Measurements from ENCODE around the gene METTL24. TPM values are rescaled to one million over a fixed set of nuclear protein-coding genes. Genes with fewer than 3 reads are reported as not detected.
"Not testable (repeated sequence)": the region's sequence is repeated elsewhere in the genome, so short reads cannot be mapped to it uniquely, and the experiment has no call there.

METTL24 gene
- total RNA-seq, 2 donors from 2014 or later = 12.0 to 17.2 TPM

DNA sequence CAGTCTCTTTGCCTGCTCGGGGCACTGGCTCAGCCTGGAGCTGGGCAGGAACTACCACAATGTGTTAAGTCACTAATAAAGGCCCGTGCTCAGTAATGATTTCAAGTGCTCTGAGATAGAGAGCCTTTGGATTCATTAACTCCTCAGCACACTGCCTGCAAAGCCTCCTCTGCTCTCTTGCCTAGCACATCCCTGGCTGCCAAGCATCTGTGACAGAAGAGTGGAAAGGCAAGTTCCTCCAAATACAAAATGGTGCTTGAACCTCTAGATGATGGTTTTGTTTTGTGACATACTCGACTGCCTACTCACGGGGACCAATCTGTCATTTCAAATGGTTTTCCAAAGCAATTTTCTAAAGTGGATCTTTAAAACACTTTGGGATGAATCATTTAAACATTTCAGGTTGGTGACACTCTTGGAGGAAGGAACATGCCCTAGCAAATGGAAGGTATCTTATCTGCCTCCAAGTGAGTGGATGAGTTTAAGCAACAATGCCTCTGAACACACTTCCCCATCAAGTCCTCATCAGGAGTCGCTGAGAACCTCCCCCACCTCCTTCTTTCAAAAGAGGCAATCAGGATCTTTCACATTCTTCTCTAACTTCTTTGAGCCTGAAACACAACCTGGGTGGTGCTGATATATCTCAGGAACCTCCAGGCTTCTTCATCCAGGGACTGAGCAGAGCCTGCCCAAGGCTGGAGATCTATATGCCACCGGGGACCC lies 35.8 kb downstream of the METTL24 start:
- DNase-seq (ENCODE audit: low spot score) = no peak
- intact Hi-C loops (cut with DNase I) = no loop called here

DNA sequence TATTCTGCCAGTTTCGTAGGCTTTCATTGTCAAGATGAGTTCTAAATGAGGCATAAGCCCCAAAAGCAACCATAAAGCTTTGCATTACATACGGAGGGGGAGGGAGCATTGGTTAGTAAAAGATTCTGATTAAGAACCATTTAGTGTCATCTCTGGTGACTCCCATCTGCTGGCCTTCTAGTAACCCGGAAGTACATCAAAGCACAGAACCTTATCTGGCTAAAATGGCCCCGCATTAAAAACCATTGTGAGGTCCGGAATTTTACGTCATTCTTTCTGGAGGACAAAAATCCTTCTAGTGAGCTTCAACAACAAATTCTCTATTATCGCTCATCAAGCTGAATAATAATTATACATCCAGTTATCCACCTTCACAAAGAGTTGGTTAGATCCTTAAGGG lies 37.8 kb downstream of the METTL24 start:
- intact Hi-C loops (cut with DNase I) = no loop called here

DNA sequence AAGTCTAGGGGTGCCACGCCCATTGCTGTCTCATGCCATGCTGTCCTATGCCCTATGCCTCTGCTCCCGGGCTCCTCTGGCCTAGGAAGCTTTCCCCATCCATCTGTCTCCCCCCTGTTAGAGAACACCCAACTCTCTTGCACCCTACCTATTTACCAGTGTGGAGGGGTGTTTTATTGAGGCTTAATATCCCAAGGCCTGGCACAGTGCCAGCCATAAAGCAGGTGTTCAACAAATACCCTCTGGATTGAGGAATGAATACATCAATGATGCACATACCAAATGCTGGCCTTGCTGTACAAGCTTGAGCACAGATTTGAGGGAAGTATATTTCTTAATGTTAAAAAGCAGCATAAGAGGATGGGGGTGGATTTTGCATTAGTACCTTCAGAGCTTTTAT lies 38.3 kb downstream of the METTL24 start:
- intact Hi-C loops (cut with DNase I) = no loop called here
- no peak for DNase-seq (ENCODE audit: low spot score)

More for the DNA sequence above, 37.8 kb downstream of the METTL24 start:
- no peak for DNase-seq (ENCODE audit: low spot score)

DNA sequence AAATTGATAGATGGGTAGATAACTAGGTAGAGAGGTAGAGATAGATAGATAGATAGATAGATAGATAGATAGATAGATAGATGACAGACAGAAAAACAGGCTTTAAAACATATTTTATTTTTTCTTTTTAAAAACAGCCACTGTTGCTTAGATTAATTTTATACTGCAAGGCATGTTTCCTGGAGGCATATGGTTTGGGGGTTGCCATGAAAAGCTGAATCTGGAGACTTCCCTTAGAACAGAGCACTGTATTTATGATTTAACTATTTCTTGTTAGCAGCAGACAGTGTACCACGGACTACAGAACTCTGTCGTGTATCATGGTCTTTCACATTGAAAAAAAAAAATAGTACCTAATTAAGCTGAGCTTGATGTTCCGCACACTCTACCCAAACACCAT lies 38.8 kb downstream of the METTL24 start:
- DNase-seq (ENCODE audit: low spot score) = no peak
- intact Hi-C loops (cut with DNase I) = no loop called here

DNA sequence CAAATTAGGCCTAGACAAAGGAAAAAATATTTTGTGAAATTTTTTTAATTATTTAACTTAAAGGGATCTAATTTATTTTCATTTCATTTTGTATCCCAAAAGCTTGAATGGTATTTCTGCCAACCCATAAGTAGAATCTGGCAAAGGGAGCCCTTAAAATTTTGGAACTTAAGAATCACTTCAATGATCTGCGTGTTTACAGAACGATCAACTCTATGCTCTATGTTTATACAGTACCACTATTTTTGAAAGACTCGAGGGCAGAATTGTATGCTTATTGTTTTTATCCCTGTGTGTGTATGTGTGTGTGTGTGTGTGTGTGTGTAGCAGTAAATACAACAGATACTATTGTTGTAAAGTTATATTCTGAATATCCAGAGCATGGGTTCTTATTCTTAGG lies 39.2 kb downstream of the METTL24 start:
- no peak for DNase-seq (ENCODE audit: low spot score)
- intact Hi-C loops (cut with DNase I) = no loop called here

DNA sequence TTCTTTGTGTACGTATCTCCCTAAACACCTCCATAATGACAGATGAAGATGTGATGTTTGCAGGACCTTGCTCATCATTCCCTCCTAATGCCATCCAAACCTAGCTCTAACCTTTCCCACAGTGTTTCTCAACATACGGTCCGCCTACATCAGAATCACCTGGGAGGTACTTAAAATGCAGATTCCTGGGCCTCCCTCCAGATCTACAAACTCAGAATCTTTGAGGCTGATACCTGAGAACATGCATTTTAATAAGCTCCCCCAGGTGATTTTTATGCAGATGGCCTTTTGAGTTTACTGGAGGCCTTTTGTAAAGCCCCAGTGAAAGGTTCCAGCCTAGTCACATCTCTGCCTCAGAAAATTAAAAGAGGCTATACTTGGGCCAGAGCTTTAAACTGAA lies 40.5 kb downstream of the METTL24 start:
- DNase-seq (ENCODE audit: low spot score) = no peak
- intact Hi-C loops (cut with DNase I) = no loop called here

DNA sequence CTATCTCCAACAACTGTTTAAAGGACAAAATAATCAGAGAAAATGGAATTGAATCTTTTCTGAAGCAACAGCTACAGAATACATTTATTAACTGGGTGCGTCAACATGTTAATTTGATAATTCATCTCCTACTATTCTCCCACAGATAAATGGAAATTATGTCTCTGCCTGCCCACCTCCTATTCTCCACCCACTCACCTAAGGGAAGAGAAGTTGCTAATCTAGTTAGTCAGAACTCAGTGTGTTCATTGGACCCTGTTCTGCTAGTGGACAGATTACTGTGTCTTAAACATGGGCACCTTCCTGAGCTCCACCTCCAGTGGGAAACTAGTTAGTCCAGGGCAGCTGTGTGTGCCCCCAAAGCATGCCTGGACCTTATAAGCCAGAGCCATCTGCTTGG lies 41.0 kb downstream of the METTL24 start:
- no peak for DNase-seq (ENCODE audit: low spot score)
- intact Hi-C loops (cut with DNase I) = no loop called here

DNA sequence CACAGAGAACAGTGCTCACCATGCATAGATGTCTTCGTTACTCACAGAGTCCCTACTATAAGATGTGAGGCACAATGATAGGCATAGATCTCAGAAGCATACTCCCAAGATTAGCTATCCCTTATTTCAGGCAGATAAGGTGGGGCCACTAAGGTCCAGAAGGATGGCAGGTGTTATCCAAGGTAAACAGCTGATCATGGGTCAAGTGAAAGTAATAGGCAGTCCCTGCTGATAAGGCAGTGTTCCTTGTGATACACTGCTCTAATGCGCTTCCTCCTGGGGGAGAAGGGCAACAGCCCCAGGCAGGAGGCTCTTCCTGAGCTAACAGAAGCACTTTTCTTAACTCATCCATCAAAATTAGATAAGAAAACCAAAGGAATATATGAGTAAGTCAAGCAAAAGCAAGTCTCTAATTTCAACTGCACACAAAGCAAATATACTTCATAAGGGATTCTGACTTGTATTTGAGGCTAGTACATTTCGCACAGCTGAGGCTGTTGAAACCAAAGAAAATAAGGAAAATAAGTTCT lies 42.2 kb downstream of the METTL24 start:
- intact Hi-C loops (cut with DNase I) = loop anchor here in 1 of 2 donors (1.0 kb wide), 1 partner anchor 48 kb away; no protein-coding TSS in a partner anchor
- DNase-seq (ENCODE audit: low spot score) = no peak

DNA sequence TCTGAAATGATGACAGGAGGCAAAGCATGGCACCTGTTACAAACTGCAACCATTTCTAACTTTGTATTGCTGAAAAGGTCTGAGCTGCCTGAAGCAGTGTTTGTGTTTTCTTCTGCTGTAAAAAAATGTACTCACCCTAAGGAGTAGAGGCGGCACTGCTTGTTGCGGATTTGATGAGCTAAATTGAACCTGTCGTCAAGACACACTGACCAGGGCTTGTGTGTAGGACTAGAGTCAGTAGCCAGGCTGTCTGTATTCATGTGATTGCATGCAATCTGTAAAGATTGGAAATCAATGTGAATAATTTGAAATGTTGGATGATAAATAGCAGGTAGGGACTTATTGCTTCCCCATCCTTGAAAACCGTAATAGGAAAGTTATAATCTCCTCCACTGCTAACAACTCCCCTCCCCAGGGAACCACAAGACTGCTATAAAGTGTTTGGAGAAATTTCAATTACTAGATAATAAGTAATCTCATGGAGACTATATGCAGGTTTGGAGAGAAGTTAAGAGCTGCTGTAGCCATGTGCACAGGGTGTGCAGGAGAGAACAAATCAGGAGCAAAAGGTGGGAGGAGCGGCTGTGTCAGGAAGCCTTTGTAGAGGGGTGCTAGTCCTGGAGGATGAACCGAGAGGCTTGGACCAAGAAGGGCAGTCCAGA lies 42.8 kb downstream of the METTL24 start:
- intact Hi-C loops (cut with DNase I) = no loop called here
- no peak for DNase-seq (ENCODE audit: low spot score)

DNA sequence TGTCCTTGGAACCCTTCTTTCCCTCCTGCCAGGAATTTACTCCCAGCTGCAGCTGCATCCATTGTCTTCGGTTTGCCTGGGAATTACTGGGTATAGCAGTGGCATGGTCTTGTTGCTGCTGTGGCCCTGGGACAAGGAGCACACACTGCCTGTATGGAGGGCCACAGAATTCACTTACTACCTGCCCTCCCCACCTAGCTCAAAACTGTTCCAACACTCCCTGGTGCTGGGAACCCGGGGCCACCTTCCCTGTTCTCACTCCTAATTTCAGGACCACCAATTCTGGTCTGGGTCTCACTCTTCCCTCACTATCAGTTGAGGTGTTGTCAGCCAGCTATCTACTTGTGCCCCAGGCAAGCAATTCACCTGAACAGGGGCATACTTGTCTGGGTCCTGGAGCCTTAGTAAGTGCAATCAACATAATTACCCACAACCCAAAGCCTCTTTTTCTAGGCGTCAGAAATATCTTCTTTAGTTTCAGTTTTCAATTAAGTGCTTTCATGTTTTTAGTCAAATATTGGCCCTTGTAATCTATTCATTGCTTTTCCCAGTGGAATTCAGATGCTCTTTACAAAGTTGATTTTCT lies 47.2 kb downstream of the METTL24 start:
- intact Hi-C loops (cut with DNase I) = no loop called here
- no peak for DNase-seq (ENCODE audit: low spot score)

DNA sequence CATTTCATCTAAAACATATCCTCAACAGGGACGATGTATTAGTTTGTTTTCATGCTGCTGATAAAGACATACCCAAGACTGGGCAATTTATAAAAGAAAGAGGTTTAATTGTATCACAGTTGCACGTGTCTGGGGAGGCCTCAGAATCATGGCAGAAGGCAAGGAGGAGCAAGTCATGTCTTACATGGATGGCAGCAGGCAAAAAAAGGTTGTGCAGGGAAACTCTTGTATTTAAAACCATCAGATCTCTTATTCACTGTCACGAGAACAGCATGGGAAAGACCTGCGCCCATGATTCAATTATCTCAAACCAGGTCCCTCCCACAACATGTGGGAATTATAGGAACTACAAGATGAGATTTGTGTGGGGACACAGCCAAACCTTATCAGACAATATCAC lies 48.7 kb downstream of the METTL24 start:
- intact Hi-C loops (cut with DNase I); DNase-seq (ENCODE audit: low spot score): not testable (repeated sequence)

DNA sequence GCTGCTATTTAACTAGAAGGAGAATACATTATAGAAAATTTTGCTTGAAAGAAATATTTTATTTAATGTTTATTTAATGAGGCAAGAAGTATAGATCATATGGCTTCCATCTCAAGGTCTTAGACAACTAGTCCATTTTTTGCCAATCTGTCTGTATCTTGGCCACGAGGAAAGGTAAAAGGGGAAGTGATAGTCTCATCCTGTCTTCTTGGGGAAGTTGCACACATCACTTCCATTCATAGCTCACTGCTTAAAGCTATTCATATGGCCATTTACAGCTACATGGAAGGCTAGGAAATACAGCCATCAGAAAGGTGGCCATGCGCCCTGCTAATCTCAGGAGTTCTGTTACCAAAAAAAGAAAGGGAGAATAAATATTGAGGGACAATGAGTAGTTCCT lies 50.8 kb downstream of the METTL24 start:
- DNase-seq (ENCODE audit: low spot score) = no peak
- intact Hi-C loops (cut with DNase I) = no loop called here

DNA sequence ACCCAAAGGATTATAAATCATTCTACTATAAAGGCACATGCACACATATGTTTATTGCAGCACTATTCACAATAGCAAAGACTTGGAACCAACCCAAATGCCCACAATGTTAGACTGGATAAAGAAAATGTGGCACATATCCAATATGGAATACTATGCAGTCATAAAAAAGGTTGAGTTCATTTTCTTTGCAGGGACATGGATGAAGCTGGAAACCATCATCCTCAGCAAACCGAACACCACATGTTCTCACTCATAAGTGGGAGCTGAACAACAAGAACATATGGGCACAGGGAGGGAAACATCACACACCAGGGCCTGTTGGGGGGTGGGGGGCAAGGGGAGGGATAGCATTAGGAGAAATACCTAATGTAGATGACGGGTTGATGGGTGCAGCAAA lies 52.3 kb downstream of the METTL24 start:
- DNase-seq (ENCODE audit: low spot score); intact Hi-C loops (cut with DNase I): not testable (repeated sequence)

DNA sequence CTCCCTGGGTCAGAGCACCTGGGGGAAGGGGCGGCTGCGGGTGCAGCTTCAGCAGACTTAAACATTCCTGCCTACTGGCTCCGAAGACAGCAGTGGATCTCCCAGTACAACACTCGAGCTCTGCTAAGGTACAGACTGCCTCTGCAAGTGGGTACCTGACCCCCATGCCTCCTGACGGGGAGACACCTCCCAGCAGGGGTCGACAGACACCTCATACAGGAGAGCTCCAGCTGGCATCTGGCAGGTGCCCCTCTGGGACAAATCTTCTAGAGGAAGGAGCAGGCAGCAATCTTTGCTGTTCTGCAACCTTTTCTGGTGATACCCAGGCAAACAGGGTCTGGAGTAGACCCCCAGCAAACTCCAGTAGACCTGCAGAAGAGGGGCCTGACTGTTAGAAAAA lies 54.5 kb downstream of the METTL24 start:
- intact Hi-C loops (cut with DNase I) = not testable (repeated sequence)

DNA sequence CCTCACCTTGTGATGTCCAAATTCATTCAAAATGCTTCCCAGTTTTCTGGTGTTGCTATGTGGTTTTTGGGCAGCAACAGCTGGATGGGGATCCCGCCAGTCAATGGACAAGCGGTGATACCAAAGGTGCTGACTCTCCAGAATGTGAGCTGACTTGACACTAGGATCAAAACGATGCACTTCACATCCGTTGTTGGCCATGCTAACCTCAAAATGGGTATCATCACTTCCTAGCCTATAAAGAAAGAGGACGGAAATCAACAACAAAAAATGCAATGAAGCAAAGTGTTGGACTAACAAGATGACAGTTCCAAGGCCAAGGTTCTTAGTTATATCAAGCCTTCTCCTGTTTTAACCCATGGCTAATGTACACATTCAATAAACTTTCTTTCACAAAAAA lies 59.2 kb downstream of the METTL24 start:
- intact Hi-C loops (cut with DNase I) = no loop called here

More for the DNA sequence above, 54.5 kb downstream of the METTL24 start:
- not testable (repeated sequence) for DNase-seq (ENCODE audit: low spot score)

DNA sequence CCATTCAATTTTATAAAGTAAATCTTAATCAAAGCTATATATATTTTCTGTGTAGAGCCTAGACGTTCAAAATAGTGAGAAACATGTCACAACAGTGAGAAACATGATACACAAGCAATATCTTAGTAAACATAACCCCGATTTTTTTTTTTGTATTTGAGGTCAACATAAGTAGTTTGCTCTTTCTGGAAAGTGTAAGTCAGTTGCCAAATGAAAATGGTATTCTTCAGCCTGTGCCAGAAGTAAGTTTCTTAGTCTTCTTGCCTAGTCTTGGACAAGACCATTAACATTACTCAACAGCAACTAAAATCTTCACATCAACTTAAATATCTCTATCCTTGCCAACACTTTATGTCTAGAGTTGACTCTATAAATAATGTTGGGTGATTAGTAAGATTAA lies 59.7 kb downstream of the METTL24 start:
- intact Hi-C loops (cut with DNase I) = no loop called here

More for the DNA sequence above, 59.2 kb downstream of the METTL24 start:
- no peak for DNase-seq (ENCODE audit: low spot score)

DNA sequence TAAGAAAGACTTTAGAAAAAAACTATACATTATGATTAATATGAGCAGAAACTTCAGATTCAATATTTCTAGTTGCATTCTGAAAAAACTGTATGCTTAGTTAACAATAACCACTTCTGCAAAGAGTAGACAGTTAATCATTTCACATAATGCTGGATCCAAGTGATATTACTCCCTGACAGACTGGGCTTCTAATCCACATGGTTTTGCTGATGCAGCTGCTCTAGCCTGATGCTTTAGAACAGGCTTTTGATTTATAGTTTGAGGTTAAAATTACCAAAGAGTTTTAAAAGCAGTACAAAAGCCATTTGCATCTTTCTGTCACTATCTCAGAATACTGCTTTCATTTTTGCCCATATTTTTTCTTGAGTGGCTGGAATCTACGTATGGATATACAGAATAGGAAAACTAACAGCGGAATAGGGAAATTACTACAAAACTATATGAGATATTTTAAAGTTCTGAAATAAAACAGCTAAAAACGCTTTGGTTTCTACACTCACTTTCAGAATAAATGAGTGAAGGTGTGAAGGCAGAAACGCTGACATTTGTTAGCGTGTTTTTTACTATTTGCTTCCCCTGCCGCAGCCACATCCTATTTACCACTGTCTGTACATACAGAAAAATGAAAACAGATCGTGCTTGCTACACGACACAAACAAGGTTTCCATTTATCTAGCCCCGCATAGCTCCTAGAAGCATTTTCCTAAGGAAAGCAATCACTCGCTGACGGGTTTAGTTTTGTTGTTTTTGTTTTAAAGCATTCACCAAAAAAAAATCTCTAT lies 61.7 kb downstream of the METTL24 start:
- no peak for DNase-seq (ENCODE audit: low spot score)
- intact Hi-C loops (cut with DNase I) = no loop called here

More for the DNA sequence above, 59.7 kb downstream of the METTL24 start:
- DNase-seq (ENCODE audit: low spot score) = no peak

DNA sequence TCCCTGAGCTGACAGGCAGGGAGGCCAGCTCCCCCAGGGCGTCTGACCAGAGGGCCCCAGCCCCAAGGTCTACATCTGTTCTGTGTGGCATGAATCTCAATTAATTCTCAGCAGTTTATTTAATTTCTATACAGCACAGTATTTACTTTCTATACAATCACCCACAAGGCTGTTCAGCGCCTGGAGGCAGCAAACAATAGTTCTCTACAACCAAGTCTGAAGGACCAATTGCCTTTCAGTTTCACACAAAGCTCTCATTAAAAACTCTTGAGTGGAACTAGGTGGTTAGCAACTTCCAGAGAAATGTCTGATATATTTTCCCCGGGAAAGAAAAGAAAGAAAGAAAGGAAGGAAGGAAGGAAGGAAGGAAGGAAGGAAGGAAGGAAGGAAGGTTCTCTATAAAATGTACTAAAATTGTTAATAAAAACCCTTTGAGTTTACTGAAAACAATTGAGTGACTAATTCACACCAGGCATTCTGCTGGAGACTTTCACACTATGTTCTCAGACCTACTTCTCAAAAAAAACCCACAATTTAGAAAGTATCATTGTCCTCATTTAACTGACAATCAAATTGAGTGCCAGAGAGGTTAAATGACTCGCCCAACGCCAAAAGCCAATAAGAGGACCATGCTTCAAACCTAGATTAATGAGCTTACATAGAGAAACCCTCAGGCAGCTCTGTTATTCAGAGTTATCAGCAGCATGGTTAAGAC lies 62.5 kb downstream of the METTL24 start:
- intact Hi-C loops (cut with DNase I) = no loop called here
- no peak for DNase-seq (ENCODE audit: low spot score)
